NCI-H82 treated with DMSO at 0.1 percent for 48 hours (cell line): ENCODE data around the gene ZNF783.
"Not testable (repeated sequence)": the region's sequence is repeated elsewhere in the genome, so short reads cannot be mapped to it uniquely, and the experiment has no call there.

Source experiments
- DNase-seq: peaks from one replicate; lab custom pipeline; 2025; ENCODE audit not compliant: unreplicated experiment; lab: John Stamatoyannopoulos, UW

ZNF783 gene

DNA sequence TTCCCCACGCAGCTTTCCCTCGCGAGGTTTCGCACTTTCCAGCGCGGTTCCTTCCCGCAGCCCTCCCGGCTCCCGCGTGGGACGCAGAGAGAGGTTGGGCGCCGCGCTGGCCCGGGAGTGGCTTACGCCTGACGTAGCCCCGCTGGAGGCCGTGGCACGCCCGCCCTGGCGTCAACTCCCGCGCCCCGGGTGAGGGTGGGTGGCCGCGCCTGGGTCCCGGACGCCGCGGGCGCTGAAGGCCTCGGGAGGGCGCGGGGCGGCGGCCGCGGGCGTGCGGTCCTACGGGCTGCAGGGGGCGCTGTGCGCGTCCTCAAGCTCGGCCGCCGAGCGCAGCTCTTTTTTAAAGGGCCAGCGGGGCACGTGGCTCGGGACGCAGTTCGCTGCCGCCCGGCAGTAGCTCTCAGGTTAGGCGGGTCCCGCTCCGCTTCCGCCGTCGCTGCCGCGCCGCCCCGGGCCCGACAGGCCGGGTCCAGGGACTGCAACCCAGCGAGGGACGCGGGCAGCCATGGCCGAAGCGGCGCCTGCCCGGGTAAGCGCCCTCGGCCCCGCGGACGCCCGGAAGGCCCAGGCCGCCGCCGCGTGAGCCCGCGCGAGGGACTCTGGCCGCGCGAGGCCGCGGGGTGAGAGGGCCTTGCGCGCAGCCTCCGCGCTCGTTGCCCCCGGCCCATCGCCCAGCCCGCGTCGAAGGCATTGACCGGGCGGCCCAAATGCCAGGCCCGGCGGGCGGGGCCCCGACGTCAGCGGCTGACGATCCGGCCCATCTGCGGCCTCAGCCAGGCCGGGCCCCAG, at the start of gene ZNF783:
Gene ZNF783 (plus strand): TSS at position 368 of the 789 bp plus-strand sequence. CDS start 138 bp downstream, at position 506.
- peak; percentile 28 for DNase-seq

DNA sequence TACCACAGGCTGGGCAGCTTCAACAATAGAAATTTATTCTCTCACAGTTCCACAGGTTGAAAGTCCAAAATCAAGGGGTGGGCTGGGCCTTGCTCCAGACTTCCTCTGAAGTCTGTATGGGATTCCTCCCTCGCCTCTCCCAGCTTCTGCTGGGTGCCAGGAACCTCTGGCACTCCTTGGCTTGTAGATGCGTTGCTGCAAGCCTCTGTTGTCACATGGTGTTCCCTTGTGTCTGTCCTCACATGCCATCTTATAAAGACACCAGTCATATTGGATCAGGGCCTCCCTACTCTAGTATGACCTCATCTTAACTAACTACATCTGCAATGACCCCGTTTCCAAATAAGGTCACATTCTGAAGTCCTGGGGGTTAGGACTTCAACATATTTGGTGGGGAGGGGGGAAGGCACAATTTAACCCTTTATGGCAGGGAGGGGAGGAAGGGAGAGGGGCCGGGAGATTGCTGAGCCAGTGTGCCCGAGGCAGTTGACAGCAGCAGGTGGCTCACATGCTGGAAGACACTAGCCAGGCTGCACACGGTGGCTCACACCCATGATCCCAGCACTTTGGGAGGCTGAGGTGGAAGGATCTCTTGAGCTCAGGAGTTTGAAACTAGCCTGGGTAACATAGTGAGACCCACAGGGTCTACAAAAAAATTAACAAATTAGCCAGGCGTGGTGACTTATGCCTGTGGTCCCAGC, 47.8 kb upstream of the ZNF783 start:
- no peak for DNase-seq

GRCh38 chr7:149216402-149216801, 45.6 kb upstream of the ZNF783 start:
- DNase-seq, result no peak

- DNase-seq, result no peak
Observed at GRCh38 chr7:149217570-149217969, 44.4 kb upstream of the ZNF783 start.

- DNase-seq, result no peak
Observed at GRCh38 chr7:149218469-149219420, 43.3 kb upstream of the ZNF783 start.

DNA sequence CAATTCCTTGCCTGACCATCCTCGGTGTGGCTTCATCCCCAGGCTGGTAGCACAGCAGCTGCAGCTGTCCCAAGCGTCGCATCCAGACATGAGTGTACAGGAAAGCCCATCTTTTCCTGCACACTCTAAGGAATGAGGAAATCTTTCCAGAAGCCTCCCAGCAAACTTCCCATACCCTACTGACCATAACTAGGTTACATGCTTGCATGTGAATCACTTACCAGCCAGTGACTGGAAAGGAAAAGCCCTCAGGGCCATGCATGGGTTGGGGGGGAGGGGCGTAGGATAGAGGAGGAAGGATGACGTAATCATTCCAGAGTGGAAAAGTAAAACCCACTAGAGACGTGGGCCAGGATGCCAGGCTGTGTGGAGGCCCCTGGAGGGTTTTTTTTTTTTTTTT, 41.5 kb upstream of the ZNF783 start:
- no peak for DNase-seq

DNA sequence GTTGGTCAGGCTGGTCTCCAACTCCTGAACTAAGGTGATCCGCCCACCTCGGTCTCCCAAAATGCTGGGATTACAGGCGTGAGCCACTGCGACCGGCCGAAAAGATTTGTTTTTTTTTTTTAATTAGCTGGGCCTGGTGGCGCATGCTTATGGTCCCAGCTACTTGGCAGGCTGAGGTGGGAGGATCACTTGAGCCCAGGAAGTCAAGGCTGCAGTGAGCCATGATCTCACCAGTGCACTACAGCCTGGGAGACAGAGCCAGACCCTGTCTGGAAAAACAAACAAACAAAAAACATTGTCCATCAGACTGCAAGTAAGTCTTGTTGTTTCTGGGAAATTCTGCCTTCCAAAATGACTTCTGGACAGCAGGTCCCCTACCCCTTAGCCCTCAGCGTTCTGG, 38.8 kb upstream of the ZNF783 start:
- DNase-seq, result no peak

GRCh38 chr7:149223761-149224160, 38.2 kb upstream of the ZNF783 start:
- no peak for DNase-seq

DNA sequence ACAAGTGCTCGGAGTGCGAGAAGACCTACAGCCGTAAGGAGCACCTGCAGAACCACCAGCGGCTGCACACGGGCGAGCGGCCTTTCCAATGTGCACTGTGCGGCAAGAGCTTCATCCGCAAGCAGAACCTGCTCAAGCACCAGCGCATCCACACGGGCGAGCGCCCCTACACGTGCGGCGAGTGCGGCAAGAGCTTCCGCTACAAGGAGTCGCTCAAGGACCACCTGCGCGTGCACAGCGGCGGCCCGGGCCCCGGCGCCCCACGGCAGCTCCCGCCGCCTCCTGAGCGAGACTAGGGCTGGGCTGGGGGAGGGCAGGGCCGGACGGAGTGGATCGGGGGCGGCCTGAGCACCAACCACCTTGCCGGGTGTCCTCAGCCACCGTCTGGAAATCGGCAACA, 37.6 kb upstream of the ZNF783 start:
- DNase-seq, result no peak

DNA sequence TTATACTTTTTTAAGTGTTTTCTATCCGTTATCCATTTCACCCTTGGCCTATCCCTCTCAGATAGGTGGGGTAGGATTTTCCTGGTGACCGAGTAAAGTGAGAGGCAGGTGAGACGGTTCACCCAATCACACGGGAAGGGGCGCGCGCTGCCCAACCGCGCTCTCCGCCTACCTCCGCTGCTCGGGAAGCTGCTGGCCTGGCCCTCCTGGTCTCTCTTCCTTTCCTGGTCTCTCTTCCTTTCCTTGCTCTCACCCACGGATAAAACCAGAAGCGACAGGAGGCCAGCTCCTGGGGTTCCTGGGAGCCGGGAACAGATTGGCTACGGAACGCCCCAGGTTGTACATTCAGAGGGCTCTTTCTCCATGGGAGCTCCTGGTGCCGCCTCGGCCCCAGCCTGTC, 36.9 kb upstream of the ZNF783 start:
- no peak for DNase-seq

GRCh38 chr7:149225656-149226055, 36.3 kb upstream of the ZNF783 start:
- DNase-seq, result no peak

DNA sequence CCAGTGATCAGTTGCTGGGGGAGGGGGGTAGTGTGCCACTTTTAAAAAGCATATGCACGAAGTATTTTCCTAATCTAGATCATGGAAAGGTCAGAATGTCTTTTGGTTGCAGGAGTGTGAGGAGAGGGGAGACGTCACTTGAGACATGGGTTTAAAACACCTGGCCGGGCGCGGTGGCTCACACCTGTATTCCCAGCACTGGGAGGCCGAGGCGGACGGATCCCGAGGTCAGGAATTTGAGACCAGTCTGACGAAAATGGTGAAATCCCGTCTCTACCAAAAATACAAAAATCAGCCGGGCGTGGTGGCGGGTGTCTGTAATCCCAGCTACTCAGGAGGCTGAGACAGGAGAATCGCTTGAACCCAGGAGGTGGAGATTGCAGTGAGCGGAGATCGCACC, 35.6 kb upstream of the ZNF783 start:
- DNase-seq, result not testable (repeated sequence)

GRCh38 chr7:149226840-149227494, 35.0 kb upstream of the ZNF783 start:
- no peak for DNase-seq

- DNase-seq, result no peak
Observed at GRCh38 chr7:149228831-149229471, 33.0 kb upstream of the ZNF783 start.

GRCh38 chr7:149229526-149229925, 32.5 kb upstream of the ZNF783 start:
- DNase-seq, result no peak

DNA sequence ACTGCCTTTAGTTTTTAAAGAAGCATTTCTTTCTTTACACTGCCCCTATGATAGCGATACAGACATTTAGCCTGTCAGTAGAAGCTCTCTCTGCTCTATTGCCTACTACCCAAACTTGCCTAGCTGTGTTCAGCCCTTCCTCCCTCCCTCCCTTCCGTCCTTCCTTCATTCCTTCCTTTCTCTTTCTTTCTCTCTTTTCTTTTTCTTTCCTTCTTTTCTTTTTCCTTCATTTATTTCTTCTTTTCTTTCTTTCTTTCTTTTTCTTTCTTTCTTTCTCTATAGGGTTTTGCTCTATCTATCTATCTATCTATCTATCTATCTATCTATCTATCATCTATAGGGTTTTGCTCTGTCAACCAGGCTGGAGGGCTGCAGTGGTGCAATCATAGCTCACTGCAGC, 29.6 kb upstream of the ZNF783 start:
- DNase-seq, result no peak

DNA sequence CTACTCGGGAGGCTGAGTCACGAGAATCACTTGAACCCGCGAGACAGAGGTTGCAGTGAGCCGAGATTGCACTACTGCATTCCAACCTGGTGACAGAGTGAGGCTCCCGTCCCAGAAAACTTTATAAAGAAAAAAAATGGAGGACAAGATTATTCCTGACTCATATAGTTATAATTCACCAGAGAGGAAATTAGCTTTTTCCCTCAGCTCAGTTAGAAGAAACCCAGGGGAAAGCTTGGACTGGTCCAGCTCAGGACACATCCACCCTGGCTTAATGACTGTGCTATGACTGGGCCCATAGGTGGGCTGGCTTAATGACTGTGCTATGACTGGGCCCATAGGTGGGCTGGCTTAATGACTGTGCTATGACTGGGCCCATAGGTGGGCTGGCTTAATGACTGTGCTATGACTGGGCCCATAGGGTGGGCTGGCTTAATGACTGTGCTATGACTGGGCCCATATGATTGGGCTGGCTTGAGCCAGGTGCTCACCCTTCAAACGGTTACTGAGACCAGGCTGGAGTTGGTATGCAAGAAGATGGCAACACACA, 28.3 kb upstream of the ZNF783 start:
- DNase-seq, result not testable (repeated sequence)

GRCh38 chr7:149237502-149237901, 24.5 kb upstream of the ZNF783 start:
- no peak for DNase-seq

DNA sequence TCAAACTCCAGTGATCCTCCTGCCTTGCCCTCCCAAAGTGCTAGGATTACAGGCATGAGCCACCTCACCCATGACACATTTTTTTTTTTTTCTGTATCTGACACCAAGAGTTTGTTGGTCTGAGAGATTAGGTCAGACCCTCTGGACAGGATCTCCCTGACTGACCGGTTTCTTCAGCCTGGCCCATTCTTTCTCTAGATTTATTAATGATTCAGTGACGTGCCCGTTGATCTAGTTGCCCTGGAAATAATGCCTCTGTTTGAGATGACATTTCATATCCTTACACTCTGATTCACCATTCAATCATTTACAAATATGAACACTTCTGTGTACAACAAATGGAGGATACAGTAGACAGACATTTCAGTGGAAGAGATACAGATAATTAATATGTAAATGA, 23.9 kb upstream of the ZNF783 start:
- DNase-seq, result no peak
